Effector CD8-positive, alpha-beta T cell (primary cell): Measurements from ENCODE around the gene ZNF106.

Source experiments
- DNase-seq: peaks from one replicate; lab custom pipeline; 2025; lab: John Stamatoyannopoulos, UW

ZNF106 gene

GRCh38 chr15:42405863-42406482 is 85.0 kb downstream of the ZNF106 start:
- DNase-seq: no peak

GRCh38 chr15:42404461-42405235 is 86.3 kb downstream of the ZNF106 start:
- DNase-seq: no peak

GRCh38 chr15:42403389-42403788 is 87.6 kb downstream of the ZNF106 start:
- DNase-seq: no peak

GRCh38 chr15:42402455-42403205 is 88.3 kb downstream of the ZNF106 start:
- DNase-seq: no peak

- DNase-seq: no peak
Measured at GRCh38 chr15:42401544-42402454, 89.1 kb downstream of the ZNF106 start.

GRCh38 chr15:42395838-42396237 is 95.1 kb downstream of the ZNF106 start:
- DNase-seq: no peak

GRCh38 chr15:42394106-42394505 is 96.8 kb downstream of the ZNF106 start:
- no peak for DNase-seq

GRCh38 chr15:42392309-42393024 is 98.5 kb downstream of the ZNF106 start:
- DNase-seq: no peak

- DNase-seq: no peak
Measured at GRCh38 chr15:42387603-42388002, 103.3 kb downstream of the ZNF106 start.

- no peak for DNase-seq
Measured at GRCh38 chr15:42385980-42386700, 104.8 kb downstream of the ZNF106 start.

- no peak for DNase-seq
Measured at GRCh38 chr15:42385206-42385979, 105.5 kb downstream of the ZNF106 start.

- DNase-seq: no peak
Measured at GRCh38 chr15:42384597-42384996, 106.3 kb downstream of the ZNF106 start.

GRCh38 chr15:42378011-42378410 is 112.9 kb downstream of the ZNF106 start:
- DNase-seq: no peak

- no peak for DNase-seq
Measured at GRCh38 chr15:42375941-42376340, 115.0 kb downstream of the ZNF106 start.

- DNase-seq: no peak
Measured at GRCh38 chr15:42375252-42375651, 115.7 kb downstream of the ZNF106 start.

GRCh38 chr15:42374810-42375209 is 116.1 kb downstream of the ZNF106 start:
- DNase-seq: no peak

- DNase-seq: no peak
Measured at GRCh38 chr15:42373936-42374335, 117.0 kb downstream of the ZNF106 start.

GRCh38 chr15:42373274-42373673 is 117.7 kb downstream of the ZNF106 start:
- no peak for DNase-seq

GRCh38 chr15:42371096-42371495 is 119.8 kb downstream of the ZNF106 start:
- DNase-seq: no peak

- no peak for DNase-seq
Measured at GRCh38 chr15:42368096-42368495, 122.8 kb downstream of the ZNF106 start.
